ENCODE data around the gene WNK4. TPM values are rescaled to one million over a fixed set of nuclear protein-coding genes. Genes with fewer than 3 reads are reported as not detected.

The WNK4 gene
- total RNA-seq, 1 experiment from 2014 or later: 11.9 TPM

GRCh38 chr17:42795061-42795460 lies 14.7 kb downstream of the WNK4 start:
- intact Hi-C loops (cut with micrococcal nuclease; ENCODE audit: unreplicated experiment): no loop called here
- DNase-seq: no peak
- TF ChIP-seq EZH2 (IDR thresholded peaks at IDR 0.05; ENCODE audit: low read depth) (no peak), CTCF (conservative IDR thresholded peaks at IDR 0.05) (no peak)
- no peak overlapping the region for H3K27ac ChIP-seq
- peaks cover 22% of the 10 kb centered on the region for H3K79me2 ChIP-seq (ENCODE audit: low read depth)
- H3F3A ChIP-seq (ENCODE audit: insufficient read depth, low read depth): peaks cover 15% of the 10 kb centered on the region
- H4K20me1 ChIP-seq (ENCODE audit: insufficient read depth): no peaks in the 10 kb centered on the region
- H3K4me1 ChIP-seq (replicated peaks; ENCODE audit: insufficient read depth): peaks cover 12% of the 10 kb centered on the region
- no peak overlapping the region for H3K4me3 ChIP-seq
- POLR2A ChIA-PET (ENCODE audit: unreplicated experiment): no interaction called here
- no peaks in the 10 kb centered on the region for H3K9me2 ChIP-seq (ENCODE audit: insufficient read depth)
- H3K27me3 ChIP-seq (ENCODE audit: insufficient read depth, low read depth): no peaks in the 10 kb centered on the region
- BruUV-seq (replicated peaks): no TSS peak
- CTCF ChIA-PET: interaction anchor here (0.5 kb wide), 1 partner anchor 18 kb away, joined by 3 read pairs; no protein-coding TSS in a partner anchor
- no peak overlapping the region for H2AFZ ChIP-seq
- H3K4me2 ChIP-seq: no peak overlapping the region
- no peaks in the 10 kb centered on the region for H3K9me3 ChIP-seq (ENCODE audit: insufficient read depth, low read depth)
- peaks cover 6% of the 10 kb centered on the region; the same call in 1 of the 2 replicates for H3K36me3 ChIP-seq (ENCODE audit: low read depth)

- H3K4me3 ChIP-seq: no peak overlapping the region
- no peaks in the 10 kb centered on the region for H3K9me2 ChIP-seq (ENCODE audit: insufficient read depth)
- peaks cover 6% of the 10 kb centered on the region; the same call in 1 of the 2 replicates for H3K36me3 ChIP-seq (ENCODE audit: low read depth)
- H3K4me2 ChIP-seq: no peak overlapping the region
- H3K79me2 ChIP-seq (ENCODE audit: low read depth): peaks cover 22% of the 10 kb centered on the region
- no TSS peak for BruUV-seq (replicated peaks)
- peaks cover 15% of the 10 kb centered on the region for H3F3A ChIP-seq (ENCODE audit: insufficient read depth, low read depth)
- H3K27ac ChIP-seq: no peak overlapping the region
- no peaks in the 10 kb centered on the region for H3K9me3 ChIP-seq (ENCODE audit: insufficient read depth, low read depth)
- H4K20me1 ChIP-seq (ENCODE audit: insufficient read depth): no peaks in the 10 kb centered on the region
- ChIA-PET POLR2A (ENCODE audit: unreplicated experiment) (interaction anchor here (0.6 kb wide), 1 partner anchor 23 kb away, joined by 4 read pairs; no protein-coding TSS in a partner anchor), CTCF (interaction anchor here (0.5 kb wide), 1 partner anchor 18 kb away, joined by 3 read pairs; no protein-coding TSS in a partner anchor)
- peaks cover 12% of the 10 kb centered on the region for H3K4me1 ChIP-seq (replicated peaks; ENCODE audit: insufficient read depth)
- H2AFZ ChIP-seq: no peak overlapping the region
- no peak for DNase-seq
- TF ChIP-seq CTCF (conservative IDR thresholded peaks at IDR 0.05) (no peak), EZH2 (IDR thresholded peaks at IDR 0.05; ENCODE audit: low read depth) (no peak)
- intact Hi-C loops (cut with micrococcal nuclease; ENCODE audit: unreplicated experiment): no loop called here
- H3K27me3 ChIP-seq (ENCODE audit: insufficient read depth, low read depth): no peaks in the 10 kb centered on the region
These were observed 15.1 kb downstream of the WNK4 start for GRCh38 chr17:42795465-42795864.

GRCh38 chr17:42796066-42796758 lies 15.8 kb downstream of the WNK4 start:
- peaks cover 22% of the 10 kb centered on the region for H3K79me2 ChIP-seq (ENCODE audit: low read depth)
- CTCF ChIA-PET: no interaction called here
- H3K9me3 ChIP-seq (ENCODE audit: insufficient read depth, low read depth): no peaks in the 10 kb centered on the region
- BruUV-seq (replicated peaks): no TSS peak
- intact Hi-C loops (cut with micrococcal nuclease; ENCODE audit: unreplicated experiment): no loop called here
- H2AFZ ChIP-seq: no peak overlapping the region
- H3K27me3 ChIP-seq (ENCODE audit: insufficient read depth, low read depth): no peaks in the 10 kb centered on the region
- H4K20me1 ChIP-seq (ENCODE audit: insufficient read depth): no peaks in the 10 kb centered on the region
- H3K27ac ChIP-seq: no peak overlapping the region
- no peak overlapping the region for H3K4me3 ChIP-seq
- POLR2A ChIA-PET (ENCODE audit: unreplicated experiment): interaction anchor here (0.6 kb wide), 1 partner anchor 22 kb away, joined by 4 read pairs; no protein-coding TSS in a partner anchor
- H3K9me2 ChIP-seq (ENCODE audit: insufficient read depth): no peaks in the 10 kb centered on the region
- H3K4me1 ChIP-seq (replicated peaks; ENCODE audit: insufficient read depth): peaks cover 12% of the 10 kb centered on the region
- no peak overlapping the region for H3K4me2 ChIP-seq
- peaks cover 10% of the 10 kb centered on the region for H3F3A ChIP-seq (ENCODE audit: insufficient read depth, low read depth)
- TF ChIP-seq EZH2 (IDR thresholded peaks at IDR 0.05; ENCODE audit: low read depth): no peak
- no peak for TF ChIP-seq CTCF (conservative IDR thresholded peaks at IDR 0.05)
- DNase-seq: no peak
- peaks cover 6% of the 10 kb centered on the region; the same call in 1 of the 2 replicates for H3K36me3 ChIP-seq (ENCODE audit: low read depth)
